NCI-H1105 treated with DMSO at 0.1 percent for 48 hours (cell line): Measurements from ENCODE around the gene SEC14L3.

Source experiments
- DNase-seq: peaks from one replicate; lab custom pipeline; 2025; lab: John Stamatoyannopoulos, UW

SEC14L3 gene

GRCh38 chr22:30444632-30445437, 27.0 kb downstream of the SEC14L3 start:
- peak; percentile 73 for DNase-seq

DNA sequence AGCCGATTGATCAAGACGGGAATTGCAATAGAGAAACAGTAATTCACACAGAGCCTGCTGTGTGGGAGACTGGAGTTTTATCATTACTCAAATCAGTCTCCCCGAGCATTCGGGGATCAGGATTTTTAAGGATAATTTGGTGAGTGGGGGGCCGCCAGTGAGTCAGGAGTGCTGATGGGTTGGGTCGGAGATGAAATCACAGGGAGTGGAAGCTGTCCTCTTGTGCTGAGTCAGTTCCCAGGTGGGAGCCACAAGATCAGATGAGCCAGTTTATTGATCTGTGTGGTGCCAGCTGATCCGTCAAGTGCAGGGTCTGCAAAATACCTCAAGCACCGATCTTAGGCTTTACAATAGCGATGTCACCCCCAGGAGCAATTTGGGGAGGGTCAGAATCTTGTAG, 30.7 kb downstream of the SEC14L3 start:
- DNase-seq = no peak

DNA sequence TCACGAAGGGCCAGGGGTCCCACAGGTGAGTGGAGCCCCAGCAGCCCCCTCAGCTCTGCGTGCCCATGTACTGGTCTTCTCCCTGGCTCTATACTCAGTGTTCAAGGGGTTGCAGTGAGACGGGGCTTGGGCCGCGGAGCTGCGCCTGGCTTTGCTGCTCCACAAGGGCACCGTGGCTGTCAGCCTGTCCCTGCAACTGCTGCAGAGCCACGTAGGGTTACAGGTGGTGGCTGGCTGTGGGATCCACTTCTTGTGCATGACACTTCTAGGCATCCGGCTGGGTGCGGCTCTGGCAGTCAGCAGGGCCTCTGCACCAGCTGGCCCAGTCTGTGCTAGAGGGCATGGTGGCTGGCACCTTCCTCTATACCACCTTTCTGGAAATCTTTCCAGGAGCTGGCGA, 32.0 kb downstream of the SEC14L3 start:
- no peak for DNase-seq

DNA sequence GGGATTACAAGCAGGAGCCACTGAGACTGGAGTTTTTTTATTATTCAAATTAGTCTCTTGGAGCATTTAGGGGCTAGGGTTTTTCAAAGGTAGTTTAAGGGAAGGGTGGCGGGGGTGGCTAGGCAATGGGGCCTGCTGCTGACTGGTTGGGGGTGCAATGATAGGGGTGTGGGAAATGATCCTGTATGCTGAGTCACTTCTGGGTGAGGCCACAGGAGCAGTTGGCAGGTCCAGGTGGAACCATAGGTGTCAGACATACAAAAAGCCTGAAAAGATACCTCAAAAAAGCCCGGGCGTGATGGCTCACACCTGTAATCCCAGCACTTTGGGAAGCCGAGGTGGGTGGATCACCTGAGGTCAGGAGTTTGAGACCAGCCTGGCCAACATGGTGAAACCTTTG, 32.6 kb downstream of the SEC14L3 start:
- no peak for DNase-seq

GRCh38 chr22:30438559-30438958, 33.3 kb downstream of the SEC14L3 start:
- no peak for DNase-seq

- no peak for DNase-seq
Observed at GRCh38 chr22:30436196-30436595, 35.6 kb downstream of the SEC14L3 start.

DNA sequence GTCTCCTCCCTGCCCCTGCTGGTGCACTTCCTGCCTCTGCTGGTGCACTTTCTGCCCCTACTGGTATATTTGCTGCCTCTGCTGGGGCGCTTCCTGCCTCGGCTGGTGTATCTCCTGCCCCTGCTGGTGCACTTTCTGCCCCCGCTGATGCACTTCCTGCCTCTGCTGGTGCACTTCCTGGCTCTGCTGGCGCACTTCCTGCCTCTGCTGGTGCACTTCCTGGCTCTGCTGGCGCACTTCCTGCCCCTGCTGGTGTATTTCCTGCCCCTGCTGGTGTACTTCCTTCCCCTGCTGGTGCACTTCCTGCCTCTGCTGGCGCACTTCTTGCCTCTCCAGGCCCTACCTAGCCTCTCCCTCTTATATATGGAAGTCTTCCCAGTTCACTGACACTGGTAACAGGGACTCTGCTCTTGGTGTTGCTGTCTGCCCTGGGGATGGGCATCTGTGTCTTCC, 36.1 kb downstream of the SEC14L3 start:
- no peak for DNase-seq

DNA sequence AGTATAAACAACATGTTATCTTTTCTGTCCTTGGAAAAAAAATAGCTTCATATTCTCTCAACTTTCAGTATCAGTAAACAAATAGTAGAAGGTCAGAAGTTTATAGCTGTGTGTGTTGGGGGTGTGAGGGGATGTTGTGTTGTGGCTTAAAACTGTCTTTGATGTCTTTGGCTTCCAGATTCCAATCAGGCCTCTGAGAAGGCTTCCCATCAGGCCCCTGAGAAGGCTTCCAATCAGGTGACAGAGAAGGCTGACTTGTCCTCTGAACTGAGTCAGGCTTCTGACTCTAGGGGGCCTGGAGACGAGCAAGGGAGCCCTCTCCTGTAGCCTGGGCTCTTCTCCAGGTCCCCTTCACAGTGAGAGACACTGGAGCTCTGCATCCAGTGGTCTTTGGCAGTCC, 37.0 kb downstream of the SEC14L3 start:
- DNase-seq = no peak

GRCh38 chr22:30433773-30434172, 38.0 kb downstream of the SEC14L3 start:
- no peak for DNase-seq

DNA sequence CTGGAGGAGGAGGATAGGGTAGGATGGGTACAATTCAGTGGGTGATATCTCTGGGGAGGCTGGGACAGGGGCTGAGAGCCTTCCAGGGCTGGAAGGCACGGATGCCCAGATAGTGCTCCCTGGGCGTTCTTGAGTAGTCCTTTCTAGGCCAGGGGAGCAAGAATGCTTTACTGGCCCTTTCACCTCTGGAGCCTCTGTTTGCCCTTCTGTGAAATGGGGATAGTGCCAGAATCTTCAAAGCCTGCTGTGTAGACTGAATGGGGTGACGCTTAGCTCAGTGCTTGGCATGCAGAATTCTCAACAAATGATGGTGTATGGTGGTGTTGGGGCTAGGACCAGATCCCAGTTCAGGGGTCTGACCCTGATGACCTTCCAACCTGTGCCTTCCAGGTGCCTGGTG, 38.6 kb downstream of the SEC14L3 start:
- DNase-seq = no peak

- DNase-seq = no peak
Observed at GRCh38 chr22:30432520-30432919, 39.3 kb downstream of the SEC14L3 start.

- DNase-seq = no peak
Observed at GRCh38 chr22:30432096-30432495, 39.7 kb downstream of the SEC14L3 start.

GRCh38 chr22:30430933-30431332, 40.9 kb downstream of the SEC14L3 start:
- DNase-seq = no peak

GRCh38 chr22:30429887-30430286, 41.9 kb downstream of the SEC14L3 start:
- no peak for DNase-seq

- no peak for DNase-seq
Observed at GRCh38 chr22:30427871-30428270, 43.9 kb downstream of the SEC14L3 start.

DNA sequence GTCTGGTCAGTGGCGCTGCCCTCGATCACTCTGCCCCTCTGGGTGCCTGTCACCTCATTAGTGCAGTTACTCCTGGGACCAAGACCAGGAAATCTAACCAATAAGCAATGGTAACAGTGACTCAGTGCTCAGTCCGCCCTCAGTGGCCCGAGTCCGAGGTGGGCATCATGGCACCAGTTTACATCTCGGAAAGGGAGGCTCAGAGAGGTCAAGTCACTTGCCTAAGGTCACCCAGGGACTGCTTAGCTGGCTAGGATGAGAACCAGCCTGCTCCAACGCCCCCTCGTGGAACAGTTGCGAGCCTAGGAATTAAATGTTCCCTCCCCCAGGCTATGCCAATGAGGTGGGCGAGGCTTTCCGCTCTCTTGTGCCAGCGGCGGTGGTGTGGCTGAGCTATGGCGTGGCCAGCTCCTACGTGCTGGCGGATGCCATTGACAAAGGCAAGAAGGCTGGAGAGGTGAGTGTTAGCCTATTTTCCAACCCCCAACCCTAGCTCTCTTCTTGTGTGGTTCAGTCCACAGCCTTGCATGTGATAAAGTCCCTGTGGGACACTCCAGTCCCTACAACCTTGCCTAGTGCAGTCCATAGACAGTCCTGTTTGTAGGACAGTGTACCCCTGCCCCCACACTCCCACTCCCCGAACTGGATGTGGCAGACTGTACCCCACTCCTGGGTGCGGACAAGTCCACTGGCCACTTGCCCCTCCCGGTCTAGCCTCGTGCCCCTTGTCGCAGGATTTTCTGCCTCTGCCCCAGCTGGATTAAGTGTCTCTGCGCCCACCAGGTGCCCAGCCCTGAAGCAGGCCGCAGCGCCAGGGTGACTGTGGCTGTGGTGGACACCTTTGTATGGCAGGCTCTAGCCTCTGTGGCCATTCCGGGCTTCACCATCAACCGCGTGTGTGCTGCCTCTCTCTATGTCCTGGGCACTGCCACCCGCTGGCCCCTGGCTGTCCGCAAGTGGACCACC, 45.1 kb downstream of the SEC14L3 start:
- DNase-seq = no peak

DNA sequence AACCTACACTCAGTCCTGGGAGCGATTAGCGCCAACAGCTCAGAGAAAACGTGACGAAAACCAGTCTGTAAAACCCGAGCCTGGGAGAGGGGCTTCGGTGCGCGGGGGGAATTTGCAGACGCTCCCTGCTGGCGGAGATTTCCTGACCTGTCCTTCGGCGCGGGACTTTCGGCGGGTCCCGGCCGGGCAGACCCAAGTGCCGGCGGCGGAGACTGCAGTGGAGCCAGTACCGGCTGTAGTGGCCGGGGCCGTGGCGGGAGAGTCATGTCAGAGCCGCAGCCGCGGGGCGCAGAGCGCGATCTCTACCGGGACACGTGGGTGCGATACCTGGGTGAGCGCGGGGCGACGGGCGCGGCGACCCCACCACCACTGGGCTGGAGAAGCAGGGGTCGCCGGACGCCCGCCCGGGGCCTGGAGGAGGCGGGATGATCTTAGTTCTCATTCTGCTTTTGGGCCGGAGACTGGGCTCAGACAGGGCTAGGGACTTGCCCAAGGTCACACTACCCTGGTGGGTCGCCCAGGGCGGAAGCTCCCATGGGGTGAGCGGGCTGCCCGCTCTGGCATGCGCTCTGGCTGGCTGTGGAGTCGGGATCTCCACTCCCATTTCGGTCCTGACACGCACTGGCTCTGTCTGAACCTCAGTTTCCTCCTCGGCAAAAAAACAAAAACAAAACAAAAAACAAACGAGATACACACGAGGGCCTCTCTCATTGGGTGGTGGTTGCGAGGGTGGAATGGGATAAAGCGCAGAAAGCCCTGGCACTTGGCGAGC, 46.0 kb downstream of the SEC14L3 start, which contains the start of gene MTFP1:
Gene MTFP1, plus strand, starts transcription at position 153 of the 772 bp plus-strand sequence. Its CDS starts 112 bp downstream, at position 265.
- no peak for DNase-seq

- no peak for DNase-seq
Observed at GRCh38 chr22:30425327-30425615, 46.5 kb downstream of the SEC14L3 start.

DNA sequence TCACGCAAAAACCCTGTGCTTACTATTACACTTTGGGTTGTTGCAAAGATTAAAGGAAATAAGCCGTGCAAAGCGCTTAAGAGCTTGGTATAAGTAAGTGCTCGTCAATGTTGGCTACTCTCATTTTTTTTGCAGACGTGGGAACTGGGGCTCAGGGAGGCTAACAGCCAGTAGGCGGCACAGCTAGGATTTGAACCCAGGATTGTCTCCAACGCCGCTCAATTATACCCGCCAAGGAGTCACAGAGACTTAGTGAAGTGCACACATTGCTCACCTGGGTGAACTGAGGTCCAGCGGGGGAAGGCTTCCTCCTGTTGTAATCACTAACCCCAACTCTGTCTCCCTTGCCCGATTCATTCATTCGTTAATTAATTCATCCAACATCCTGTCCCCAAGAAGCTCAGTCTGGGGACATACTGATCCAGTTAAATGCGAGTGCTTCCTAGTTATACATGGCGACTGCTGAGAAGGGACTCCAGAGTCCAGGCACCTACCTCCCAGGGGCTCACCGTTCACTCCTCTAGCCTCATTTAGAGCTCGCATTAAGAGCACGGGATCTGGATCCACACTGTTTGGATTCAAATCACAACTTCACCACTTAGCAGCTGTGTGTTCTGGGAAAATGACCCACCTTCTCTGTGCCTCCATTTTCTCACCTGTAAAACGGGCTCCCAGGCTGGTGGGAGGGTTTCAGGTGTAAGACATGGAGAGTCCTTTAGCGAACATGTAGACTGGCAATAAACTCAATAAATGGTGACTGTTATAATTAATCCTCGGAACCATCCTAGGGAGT, 47.1 kb downstream of the SEC14L3 start:
- no peak for DNase-seq

GRCh38 chr22:30423959-30424533, 47.8 kb downstream of the SEC14L3 start:
- DNase-seq = peak; percentile 99
